CD8-positive, alpha-beta memory T cell (primary cell): ENCODE results near the gene PDE11A. TPM values are rescaled to one million over a fixed set of nuclear protein-coding genes. Genes with fewer than 3 reads are reported as not detected.
A peak's percentile ranks its signal among the peaks of the same experiment; 100 is the strongest.

ENCODE experiments used
- CTCF ChIA-PET: fragments of 350-600 bp; sonication (Branson Sonifier 250); formaldehyde crosslinking; loops from one replicate; lab custom pipeline; 2021; ENCODE audit warnings: antibody characterized with exemption; lab: Charles Lee
- POLR2A ChIA-PET: fragments of 350-600 bp; sonication (Branson Sonifier 250); formaldehyde crosslinking; loops from one replicate; lab custom pipeline; 2021; ENCODE audit warnings: antibody characterized with exemption; lab: Charles Lee
- DNase-seq, 5 donors: peaks; one replicate each; pipeline versions ENCODE4 v3.0.0 to v3.0.0-alpha.2; 2020 to 2022; ENCODE audit warnings: mixed read lengths in 1 of 5
- H3K27ac ChIP-seq: one replicate; pipeline ENCODE4 v1.7.0; 2013; ENCODE audit warnings: low read depth, mild to moderate bottlenecking, low read length, moderate library complexity
- H3K27me3 ChIP-seq: 2 replicates; pipeline ENCODE4 v1.7.0; 2013; ENCODE audit warnings: low read length, mild to moderate bottlenecking; ENCODE audit not compliant: insufficient read depth, poor library complexity, severe bottlenecking
- H3K36me3 ChIP-seq: 2 replicates; pipeline ENCODE4 v1.7.0; 2013; ENCODE audit warnings: mild to moderate bottlenecking, low read length, moderate library complexity; ENCODE audit not compliant: insufficient read depth
- H3K4me1 ChIP-seq: 2 replicates; pipeline ENCODE4 v1.7.0; 2013; ENCODE audit warnings: mild to moderate bottlenecking, low read length, moderate library complexity; ENCODE audit not compliant: insufficient read depth
- H3K4me3 ChIP-seq: 2 replicates; pipeline ENCODE4 v1.7.0; 2013; ENCODE audit warnings: mild to moderate bottlenecking, low read length
- H3K9me3 ChIP-seq: 2 replicates; pipeline ENCODE4 v1.7.0; 2013; ENCODE audit warnings: mild to moderate bottlenecking, low read length
- H3K27ac Mint-ChIP-seq, 8 donors: one replicate each; pipeline ENCODE4 v1.8.0; 2020 to 2021; ENCODE audit warnings: mixed read lengths in 8 of 8, mild to moderate bottlenecking in 6 of 8, inconsistent platforms in 3 of 8, moderate library complexity in 3 of 8
- H3K27me3 Mint-ChIP-seq, 2 donors: one replicate each; pipeline ENCODE4 v1.8.0; 2020 to 2021; ENCODE audit warnings: mixed read lengths in 2 of 2, mild to moderate bottlenecking in 1 of 2, moderate library complexity in 1 of 2
- H3K36me3 Mint-ChIP-seq, 3 donors: one replicate each; pipeline ENCODE4 v1.8.0; 2020 to 2021; ENCODE audit warnings: mixed read lengths in 3 of 3, inconsistent platforms in 1 of 3, mild to moderate bottlenecking in 1 of 3
- H3K4me1 Mint-ChIP-seq, 3 donors: one replicate each; pipeline ENCODE4 v1.8.0; 2020 to 2021; ENCODE audit warnings: mixed read lengths in 3 of 3, inconsistent platforms in 1 of 3, mild to moderate bottlenecking in 1 of 3
- H3K4me3 Mint-ChIP-seq, 7 donors: one replicate each; pipeline ENCODE4 v1.8.0; 2020 to 2021; ENCODE audit warnings: mixed read lengths in 7 of 7, mild to moderate bottlenecking in 6 of 7, moderate library complexity in 4 of 7, inconsistent platforms in 2 of 7
- H3K9me3 Mint-ChIP-seq, 5 donors: one replicate each; pipeline ENCODE4 v1.8.0; 2020 to 2022; ENCODE audit warnings: mixed read lengths in 5 of 5, mild to moderate bottlenecking in 3 of 5, moderate library complexity in 2 of 5, inconsistent platforms in 1 of 5
- polyA plus RNA-seq: library from polyadenylated mRNA; unstranded; fragments of 300-500 nt; fragmentation: Illumina TruSeq; gene quantifications from one replicate; pipeline ENCODE4 v1.2.3, GENCODE V29; 2021
- total RNA-seq, 2 experiments: library from RNA; stranded (reverse); gene quantifications; one replicate each; pipeline ENCODE4 v1.2.3, GENCODE V29; 2021

The PDE11A gene
- total and polyA plus RNA-seq, 3 experiments from 2014 or later, result not detected

GRCh38 chr2:177617849-177618248 lies 454.7 kb downstream of the PDE11A start:
- ChIA-PET POLR2A (no interaction called here), CTCF (interaction anchor here (1.2 kb wide), 1 partner anchor 13 kb away, joined by 4 read pairs; no protein-coding TSS in a partner anchor)

GRCh38 chr2:177616731-177617130 lies 455.8 kb downstream of the PDE11A start:
- Histone ChIP-seq H3K27ac (no peak overlapping the region), H3K4me1 (peaks cover 6% of the 10 kb centered on the region), H3K4me3 (no peak overlapping the region), H3K9me3 (no peaks in the 10 kb centered on the region), H3K36me3 (no peaks in the 10 kb centered on the region), H3K27me3 (no peaks in the 10 kb centered on the region)
- peaks cover 8 to 14% (median 11%) of the 10 kb centered on the region in 3 donors for H3K4me1 Mint-ChIP-seq
- peaks cover 0 to 5% (median 0%) of the 10 kb centered on the region in 5 donors for H3K9me3 Mint-ChIP-seq
- no peak for DNase-seq
- ChIA-PET CTCF (no interaction called here), POLR2A (no interaction called here)
- peaks cover 7 to 10% of the 10 kb centered on the region in 2 donors for H3K27me3 Mint-ChIP-seq
- H3K4me3 Mint-ChIP-seq, result peak overlapping the region in 1 of 7 donors; percentile 72
- H3K36me3 Mint-ChIP-seq, result peaks cover 0 to 7% (median 2%) of the 10 kb centered on the region in 3 donors
- H3K27ac Mint-ChIP-seq, result peak overlapping the region in 3 of 8 donors; percentile 57 to 72 (median 57)

More at GRCh38 chr2:177617849-177618248, 454.7 kb downstream of the PDE11A start:
- Histone ChIP-seq H3K9me3 (no peaks in the 10 kb centered on the region), H3K4me1 (peaks cover 6% of the 10 kb centered on the region), H3K27me3 (no peaks in the 10 kb centered on the region), H3K27ac (peak overlapping the region; percentile 99), H3K4me3 (peak overlapping the region; percentile 88), H3K36me3 (no peaks in the 10 kb centered on the region)
- DNase-seq, result no peak
- H3K9me3 Mint-ChIP-seq, result peaks cover 0 to 5% (median 0%) of the 10 kb centered on the region in 5 donors
- peaks cover 7 to 12% of the 10 kb centered on the region in 2 donors for H3K27me3 Mint-ChIP-seq
- peak overlapping the region; percentile 88 to 98 (median 96) for H3K4me3 Mint-ChIP-seq
- peaks cover 0 to 7% (median 2%) of the 10 kb centered on the region in 3 donors for H3K36me3 Mint-ChIP-seq
- peak overlapping the region in 7 of 8 donors; percentile 96 to 100 (median 100) for H3K27ac Mint-ChIP-seq
- peaks cover 8 to 14% (median 11%) of the 10 kb centered on the region in 3 donors for H3K4me1 Mint-ChIP-seq

GRCh38 chr2:177616066-177616465 lies 456.5 kb downstream of the PDE11A start:
- Histone ChIP-seq H3K36me3 (no peaks in the 10 kb centered on the region), H3K27me3 (no peaks in the 10 kb centered on the region), H3K9me3 (no peaks in the 10 kb centered on the region), H3K4me3 (no peak overlapping the region), H3K27ac (no peak overlapping the region), H3K4me1 (peaks cover 6% of the 10 kb centered on the region)
- ChIA-PET POLR2A (no interaction called here), CTCF (no interaction called here)
- Mint-ChIP-seq H3K4me1 (peaks cover 8 to 14% (median 11%) of the 10 kb centered on the region in 3 donors), H3K27ac (peak overlapping the region in 3 of 8 donors; percentile 57 to 72 (median 57)), H3K4me3 (peak overlapping the region in 1 of 7 donors; percentile 72), H3K36me3 (peaks cover 0 to 7% (median 2%) of the 10 kb centered on the region in 3 donors), H3K9me3 (peaks cover 0 to 5% (median 0%) of the 10 kb centered on the region in 5 donors), H3K27me3 (peaks cover 8 to 10% of the 10 kb centered on the region in 2 donors)
- no peak for DNase-seq

- H3K4me1 ChIP-seq, result no peaks in the 10 kb centered on the region
- H3K9me3 ChIP-seq, result no peaks in the 10 kb centered on the region
- Mint-ChIP-seq H3K36me3 (peaks cover 0 to 3% (median 2%) of the 10 kb centered on the region in 3 donors), H3K27ac (no peak overlapping the region), H3K4me1 (peaks cover 0 to 3% (median 0%) of the 10 kb centered on the region in 3 donors), H3K27me3 (peaks cover 8 to 28% of the 10 kb centered on the region in 2 donors), H3K9me3 (peaks cover 0 to 7% (median 0%) of the 10 kb centered on the region in 5 donors), H3K4me3 (no peak overlapping the region)
- H3K27me3 ChIP-seq, result no peaks in the 10 kb centered on the region
- no peaks in the 10 kb centered on the region for H3K36me3 ChIP-seq
- no peak overlapping the region for H3K27ac ChIP-seq
- CTCF ChIA-PET, result no interaction called here
- POLR2A ChIA-PET, result no interaction called here
- DNase-seq, result no peak
- H3K4me3 ChIP-seq, result no peak overlapping the region
Measured at GRCh38 chr2:177612659-177613058, 459.9 kb downstream of the PDE11A start.

- Mint-ChIP-seq H3K4me3 (no peak overlapping the region), H3K36me3 (peaks cover 0 to 5% (median 2%) of the 10 kb centered on the region in 3 donors), H3K27me3 (peaks cover 8 to 25% of the 10 kb centered on the region in 2 donors), H3K9me3 (peaks cover 0 to 4% (median 0%) of the 10 kb centered on the region in 5 donors), H3K4me1 (no peaks in the 10 kb centered on the region), H3K27ac (peak overlapping the region in 2 of 8 donors; percentile 2 to 43)
- Histone ChIP-seq H3K27ac (no peak overlapping the region), H3K36me3 (no peaks in the 10 kb centered on the region), H3K9me3 (no peaks in the 10 kb centered on the region), H3K27me3 (no peaks in the 10 kb centered on the region), H3K4me1 (no peaks in the 10 kb centered on the region), H3K4me3 (no peak overlapping the region)
- POLR2A ChIA-PET, result no interaction called here
- CTCF ChIA-PET, result no interaction called here
- no peak for DNase-seq
Measured at GRCh38 chr2:177611310-177611886, 461.2 kb downstream of the PDE11A start.

GRCh38 chr2:177610813-177611212 lies 461.8 kb downstream of the PDE11A start:
- Histone ChIP-seq H3K4me1 (no peaks in the 10 kb centered on the region), H3K27me3 (no peaks in the 10 kb centered on the region), H3K27ac (no peak overlapping the region), H3K4me3 (no peak overlapping the region), H3K9me3 (no peaks in the 10 kb centered on the region), H3K36me3 (no peaks in the 10 kb centered on the region)
- Mint-ChIP-seq H3K27me3 (peaks cover 8 to 23% of the 10 kb centered on the region in 2 donors), H3K4me1 (no peaks in the 10 kb centered on the region), H3K27ac (no peak overlapping the region), H3K9me3 (peaks cover 0 to 4% (median 0%) of the 10 kb centered on the region in 5 donors), H3K4me3 (no peak overlapping the region), H3K36me3 (peaks cover 0 to 5% (median 2%) of the 10 kb centered on the region in 3 donors)
- no peak for DNase-seq
- ChIA-PET POLR2A (no interaction called here), CTCF (no interaction called here)

GRCh38 chr2:177606636-177607035 lies 465.9 kb downstream of the PDE11A start:
- Histone ChIP-seq H3K9me3 (no peaks in the 10 kb centered on the region), H3K27me3 (no peaks in the 10 kb centered on the region), H3K36me3 (no peaks in the 10 kb centered on the region), H3K4me3 (no peak overlapping the region), H3K4me1 (no peaks in the 10 kb centered on the region), H3K27ac (no peak overlapping the region)
- ChIA-PET CTCF (no interaction called here), POLR2A (no interaction called here)
- no peak overlapping the region for H3K27ac Mint-ChIP-seq
- peaks cover 0 to 5% (median 0%) of the 10 kb centered on the region in 3 donors for H3K36me3 Mint-ChIP-seq
- DNase-seq, result no peak
- H3K4me1 Mint-ChIP-seq, result no peaks in the 10 kb centered on the region
- H3K27me3 Mint-ChIP-seq, result peaks cover 8 to 23% of the 10 kb centered on the region in 2 donors
- H3K4me3 Mint-ChIP-seq, result no peak overlapping the region
- H3K9me3 Mint-ChIP-seq, result peaks cover 0 to 4% (median 0%) of the 10 kb centered on the region in 5 donors
